Measurements from ENCODE around the gene FCER1G. TPM values are rescaled to one million over a fixed set of nuclear protein-coding genes. Genes with fewer than 3 reads are reported as not detected.
A peak's percentile ranks its signal among the peaks of the same experiment; 100 is the strongest.
"Not testable (repeated sequence)": the region's sequence is repeated elsewhere in the genome, so short reads cannot be mapped to it uniquely, and the experiment has no call there.

FCER1G gene
- total RNA-seq, 1 donor: 190 TPM

- peaks cover 42% of the 10 kb centered on the region for H3K4me1 ChIP-seq (ENCODE audit: insufficient read depth, low read length)
- no peaks in the 10 kb centered on the region for H3K9me3 ChIP-seq (ENCODE audit: low read depth, low read length)
- no peaks in the 10 kb centered on the region for H3K27me3 ChIP-seq (ENCODE audit: insufficient read depth, low read length)
- H3K4me3 ChIP-seq (ENCODE audit: low read length): peak overlapping the region; percentile 18
Observed at GRCh38 chr1:161227196-161227871, 12.2 kb downstream of the FCER1G start.

- Histone ChIP-seq H3K27me3 (ENCODE audit: insufficient read depth, low read length) (no peaks in the 10 kb centered on the region), H3K4me3 (ENCODE audit: low read length) (no peak overlapping the region), H3K9me3 (ENCODE audit: low read depth, low read length) (no peaks in the 10 kb centered on the region), H3K4me1 (ENCODE audit: insufficient read depth, low read length) (peaks cover 42% of the 10 kb centered on the region)
Observed at GRCh38 chr1:161228032-161228431, 12.9 kb downstream of the FCER1G start.

GRCh38 chr1:161229896-161230295 lies 14.8 kb downstream of the FCER1G start:
- peaks cover 34% of the 10 kb centered on the region for H3K4me1 ChIP-seq (ENCODE audit: insufficient read depth, low read length)
- no peaks in the 10 kb centered on the region for H3K9me3 ChIP-seq (ENCODE audit: low read depth, low read length)
- no peak overlapping the region for H3K4me3 ChIP-seq (ENCODE audit: low read length)
- no peaks in the 10 kb centered on the region for H3K27me3 ChIP-seq (ENCODE audit: insufficient read depth, low read length)

GRCh38 chr1:161230762-161231161 lies 15.7 kb downstream of the FCER1G start:
- Histone ChIP-seq H3K4me3 (ENCODE audit: low read length) (no peak overlapping the region), H3K9me3 (ENCODE audit: low read depth, low read length) (no peaks in the 10 kb centered on the region), H3K27me3 (ENCODE audit: insufficient read depth, low read length) (no peaks in the 10 kb centered on the region), H3K4me1 (ENCODE audit: insufficient read depth, low read length) (peaks cover 27% of the 10 kb centered on the region)

- peaks cover 4% of the 10 kb centered on the region for H3K4me1 ChIP-seq (ENCODE audit: insufficient read depth, low read length)
- H3K9me3 ChIP-seq (ENCODE audit: low read depth, low read length): no peaks in the 10 kb centered on the region
- H3K4me3 ChIP-seq (ENCODE audit: low read length): no peak overlapping the region
- H3K27me3 ChIP-seq (ENCODE audit: insufficient read depth, low read length): no peaks in the 10 kb centered on the region
Observed at GRCh38 chr1:161233102-161233501, 18.0 kb downstream of the FCER1G start.

GRCh38 chr1:161235957-161236775 lies 21.1 kb downstream of the FCER1G start:
- H3K4me1 ChIP-seq (ENCODE audit: insufficient read depth, low read length): no peaks in the 10 kb centered on the region
- no peaks in the 10 kb centered on the region for H3K27me3 ChIP-seq (ENCODE audit: insufficient read depth, low read length)
- no peaks in the 10 kb centered on the region for H3K9me3 ChIP-seq (ENCODE audit: low read depth, low read length)
- H3K4me3 ChIP-seq (ENCODE audit: low read length): no peak overlapping the region

GRCh38 chr1:161238039-161238473 lies 23.0 kb downstream of the FCER1G start, which contains the start of gene NR1I3:
Gene NR1I3 (minus strand): TSS chr1:161238203. CDS start chr1:161236565, 1,638 bp downstream.
- Histone ChIP-seq H3K4me3 (ENCODE audit: low read length) (no peak within 1 kb of the TSS), H3K9me3 (ENCODE audit: low read depth, low read length) (no peaks in the 10 kb centered on the region), H3K4me1 (ENCODE audit: insufficient read depth, low read length) (peaks cover 10% of the 10 kb centered on the region), H3K27me3 (ENCODE audit: insufficient read depth, low read length) (no peaks in the 10 kb centered on the region)

- H3K4me1 ChIP-seq (ENCODE audit: insufficient read depth, low read length): peaks cover 10% of the 10 kb centered on the region
- H3K27me3 ChIP-seq (ENCODE audit: insufficient read depth, low read length): no peaks in the 10 kb centered on the region
- H3K9me3 ChIP-seq (ENCODE audit: low read depth, low read length): no peaks in the 10 kb centered on the region
- no peak overlapping the region for H3K4me3 ChIP-seq (ENCODE audit: low read length)
Observed at GRCh38 chr1:161241682-161242081, 26.6 kb downstream of the FCER1G start.

- no peak overlapping the region for H3K4me3 ChIP-seq (ENCODE audit: low read length)
- peaks cover 10% of the 10 kb centered on the region for H3K4me1 ChIP-seq (ENCODE audit: insufficient read depth, low read length)
- no peaks in the 10 kb centered on the region for H3K27me3 ChIP-seq (ENCODE audit: insufficient read depth, low read length)
- no peaks in the 10 kb centered on the region for H3K9me3 ChIP-seq (ENCODE audit: low read depth, low read length)
Observed at GRCh38 chr1:161242313-161242712, 27.2 kb downstream of the FCER1G start.

GRCh38 chr1:161244888-161245287 lies 29.8 kb downstream of the FCER1G start:
- no peaks in the 10 kb centered on the region for H3K27me3 ChIP-seq (ENCODE audit: insufficient read depth, low read length)
- H3K4me3 ChIP-seq (ENCODE audit: low read length): no peak overlapping the region
- peaks cover 10% of the 10 kb centered on the region for H3K4me1 ChIP-seq (ENCODE audit: insufficient read depth, low read length)
- no peaks in the 10 kb centered on the region for H3K9me3 ChIP-seq (ENCODE audit: low read depth, low read length)

GRCh38 chr1:161250100-161250499 lies 35.0 kb downstream of the FCER1G start:
- H3K27me3 ChIP-seq (ENCODE audit: insufficient read depth, low read length); H3K4me3 ChIP-seq (ENCODE audit: low read length); H3K4me1 ChIP-seq (ENCODE audit: insufficient read depth, low read length); H3K9me3 ChIP-seq (ENCODE audit: low read depth, low read length): not testable (repeated sequence)

- H3K4me3 ChIP-seq (ENCODE audit: low read length): no peak overlapping the region
- no peaks in the 10 kb centered on the region for H3K9me3 ChIP-seq (ENCODE audit: low read depth, low read length)
- no peaks in the 10 kb centered on the region for H3K27me3 ChIP-seq (ENCODE audit: insufficient read depth, low read length)
- H3K4me1 ChIP-seq (ENCODE audit: insufficient read depth, low read length): no peaks in the 10 kb centered on the region
Observed at GRCh38 chr1:161250829-161251228, 35.7 kb downstream of the FCER1G start.

- peaks cover under 1% of the 10 kb centered on the region for H3K9me3 ChIP-seq (ENCODE audit: low read depth, low read length)
- H3K27me3 ChIP-seq (ENCODE audit: insufficient read depth, low read length): no peaks in the 10 kb centered on the region
- no peak overlapping the region for H3K4me3 ChIP-seq (ENCODE audit: low read length)
- no peaks in the 10 kb centered on the region for H3K4me1 ChIP-seq (ENCODE audit: insufficient read depth, low read length)
Observed at GRCh38 chr1:161251579-161251978, 36.5 kb downstream of the FCER1G start.

- H3K4me1 ChIP-seq (ENCODE audit: insufficient read depth, low read length): not testable (repeated sequence)
Observed at GRCh38 chr1:161255302-161255701, 40.2 kb downstream of the FCER1G start.

GRCh38 chr1:161255955-161256520 lies 40.9 kb downstream of the FCER1G start:
- not testable (repeated sequence) for H3K9me3 ChIP-seq (ENCODE audit: low read depth, low read length); H3K4me1 ChIP-seq (ENCODE audit: insufficient read depth, low read length); H3K4me3 ChIP-seq (ENCODE audit: low read length)
- H3K27me3 ChIP-seq (ENCODE audit: insufficient read depth, low read length): peaks cover 41% of the 10 kb centered on the region

More at GRCh38 chr1:161255302-161255701, 40.2 kb downstream of the FCER1G start:
- not testable (repeated sequence) for H3K4me3 ChIP-seq (ENCODE audit: low read length); H3K9me3 ChIP-seq (ENCODE audit: low read depth, low read length)
- H3K27me3 ChIP-seq (ENCODE audit: insufficient read depth, low read length): peaks cover 34% of the 10 kb centered on the region

All from mononuclear cell (primary cell).